T-helper 1 cell (primary cell): ENCODE data around the gene CCDC97.

Source experiments
- DNase-seq, 5 donors: peaks; one replicate each; pipeline ENCODE4 v3.0.0-alpha.2; 2012 to 2020

Gene CCDC97

GRCh38 chr19:41320568-41320967 is 10.6 kb downstream of the CCDC97 start:
- no peak for DNase-seq

GRCh38 chr19:41321204-41321599 is 11.2 kb downstream of the CCDC97 start:
- DNase-seq, result no peak

- DNase-seq, result no peak
Observed at GRCh38 chr19:41321600-41322270, 11.8 kb downstream of the CCDC97 start.

- DNase-seq, result no peak
Observed at GRCh38 chr19:41322451-41322850, 12.5 kb downstream of the CCDC97 start.

GRCh38 chr19:41323023-41323422 is 13.1 kb downstream of the CCDC97 start:
- DNase-seq, result no peak

GRCh38 chr19:41323430-41324125 is 13.6 kb downstream of the CCDC97 start:
- no peak for DNase-seq

- DNase-seq, result no peak
Observed at GRCh38 chr19:41324231-41324702, 14.3 kb downstream of the CCDC97 start.

GRCh38 chr19:41324921-41325639 is 15.1 kb downstream of the CCDC97 start:
- DNase-seq, result no peak

- DNase-seq, result no peak
Observed at GRCh38 chr19:41325640-41325946, 15.6 kb downstream of the CCDC97 start.

GRCh38 chr19:41325947-41326706 is 16.2 kb downstream of the CCDC97 start:
- DNase-seq, result peak in 1 of 5 donors; percentile 39

GRCh38 chr19:41327076-41327575 is 17.2 kb downstream of the CCDC97 start:
- no peak for DNase-seq

- DNase-seq, result peak; percentile 72 to 91 (median 89)
Observed at GRCh38 chr19:41327576-41328156, 17.7 kb downstream of the CCDC97 start.

GRCh38 chr19:41328157-41328841 is 18.3 kb downstream of the CCDC97 start:
- DNase-seq, result peak in 1 of 5 donors; percentile 50

GRCh38 chr19:41328842-41329225 is 18.9 kb downstream of the CCDC97 start:
- no peak for DNase-seq

- DNase-seq, result no peak
Observed at GRCh38 chr19:41330481-41330880, 20.5 kb downstream of the CCDC97 start.

GRCh38 chr19:41330946-41331678 is 21.1 kb downstream of the CCDC97 start:
- no peak for DNase-seq

- no peak for DNase-seq
Observed at GRCh38 chr19:41332000-41332399, 22.0 kb downstream of the CCDC97 start.

GRCh38 chr19:41332468-41332867 is 22.5 kb downstream of the CCDC97 start:
- no peak for DNase-seq

GRCh38 chr19:41334793-41335192 is 24.8 kb downstream of the CCDC97 start:
- DNase-seq, result no peak

GRCh38 chr19:41335467-41335866 is 25.5 kb downstream of the CCDC97 start:
- no peak for DNase-seq

GRCh38 chr19:41339936-41340335 is 30.0 kb downstream of the CCDC97 start:
- no peak for DNase-seq
